ENCODE results near the gene RRM2. TPM values are rescaled to one million over a fixed set of nuclear protein-coding genes. Genes with fewer than 3 reads are reported as not detected.

RRM2 gene
- total RNA-seq, 1 experiment from 2014 or later = 129 TPM

DNA sequence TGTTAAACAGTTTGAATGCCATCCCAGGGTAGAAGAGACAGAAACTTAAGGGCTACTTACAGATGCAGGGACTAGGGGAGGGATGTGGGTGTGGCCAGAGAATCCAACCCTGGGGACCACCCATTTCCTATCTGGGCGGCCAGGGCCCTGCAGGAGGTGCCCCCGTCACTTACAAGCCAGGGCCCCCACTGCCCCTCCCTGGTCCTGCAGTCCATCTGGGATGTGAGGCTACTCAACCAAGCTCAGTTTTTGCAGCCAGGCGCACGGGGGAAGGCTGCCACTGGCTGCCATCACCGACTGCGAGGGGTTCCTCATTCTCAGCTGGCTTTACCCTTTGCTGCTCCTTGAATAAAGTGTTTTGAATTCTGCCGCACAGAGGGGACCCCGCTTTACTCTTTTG lies 42.1 kb downstream of the RRM2 start:
- CTCF ChIA-PET = interaction anchor here (0.7 to 2.6 kb wide), 3 partner anchors 67 to 270 kb away, joined by 3 to 10 read pairs (median 3); no protein-coding TSS in a partner anchor
- Mint-ChIP-seq H3K27me3 (ENCODE audit: low read depth) (no peaks in the 10 kb centered on the region), H3K4me1 (0 out of 2 replicates have a peak, but pooled peaks cover 3% of the 10 kb centered on the region), H3K27ac (no peak overlapping the region), H3K36me3 (no peaks in the 10 kb centered on the region), H3K4me3 (no peak overlapping the region), H3K9me3 (no peaks in the 10 kb centered on the region)
- POLR2A ChIA-PET = no interaction called here
- DNase-seq (ENCODE audit: low spot score) = no peak
- TF ChIP-seq ZNF281 (CRISPR knock-in tag; IDR thresholded peaks at IDR 0.05) = no peak
- TF ChIP-seq HMGXB4 (CRISPR knock-in tag; IDR thresholded peaks at IDR 0.05) = no peak
- no peak for ATAC-seq

DNA sequence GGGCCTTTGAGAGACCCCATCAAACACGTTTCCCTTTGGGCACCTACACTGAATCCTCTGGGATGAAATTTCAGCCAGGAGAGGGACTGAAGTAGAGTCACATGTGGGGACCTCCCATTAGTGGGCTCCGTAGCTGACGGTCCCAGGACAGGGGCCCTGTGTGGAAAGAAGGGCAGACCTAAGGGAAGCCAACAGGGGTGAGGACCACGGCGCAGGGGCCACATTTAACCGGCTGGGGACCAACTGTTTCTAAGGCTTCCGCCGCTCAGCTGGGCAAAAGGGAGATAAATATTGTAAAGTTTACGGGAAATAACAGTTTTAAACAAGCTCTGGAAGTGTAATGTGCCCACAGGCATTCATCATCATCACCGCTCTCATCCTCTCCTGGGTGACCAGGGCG lies 42.7 kb downstream of the RRM2 start:
- H3K27me3 Mint-ChIP-seq (ENCODE audit: low read depth) = no peaks in the 10 kb centered on the region; the same call in 1 of the 2 replicates
- no peaks in the 10 kb centered on the region for H3K36me3 Mint-ChIP-seq
- ChIA-PET POLR2A (no interaction called here), CTCF (interaction anchor here (1.1 to 2.6 kb wide), 2 partner anchors 10 to 270 kb away, joined by 4 to 10 read pairs; no protein-coding TSS in a partner anchor)
- no peak overlapping the region for H3K27ac Mint-ChIP-seq
- no peaks in the 10 kb centered on the region for H3K9me3 Mint-ChIP-seq
- no peak for DNase-seq (ENCODE audit: low spot score)
- no peak overlapping the region for H3K4me3 Mint-ChIP-seq
- TF ChIP-seq CREB1 (CRISPR knock-in tag; IDR thresholded peaks at IDR 0.05) = no peak
- TF ChIP-seq, protein P1, sequence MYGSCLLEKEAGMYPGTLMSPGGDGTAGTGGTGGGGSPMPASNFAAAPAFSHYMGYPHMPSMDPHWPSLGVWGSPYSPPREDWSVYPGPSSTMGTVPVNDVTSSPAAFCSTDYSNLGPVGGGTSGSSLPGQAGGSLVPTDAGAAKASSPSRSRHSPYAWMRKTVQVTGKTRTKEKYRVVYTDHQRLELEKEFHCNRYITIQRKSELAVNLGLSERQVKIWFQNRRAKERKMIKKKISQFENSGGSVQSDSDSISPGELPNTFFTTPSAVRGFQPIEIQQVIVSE (CRISPR knock-in tag; IDR thresholded peaks at IDR 0.05; ENCODE audit: borderline replicate concordance) = no peak
- no peak for TF ChIP-seq ZNF121 (CRISPR knock-in tag; IDR thresholded peaks at IDR 0.05)
- no peak for TF ChIP-seq RORB (CRISPR knock-in tag; IDR thresholded peaks at IDR 0.05)
- 0 out of 2 replicates have a peak, but pooled peaks cover 3% of the 10 kb centered on the region for H3K4me1 Mint-ChIP-seq
- ATAC-seq = no peak

- no peak overlapping the region for H3K27ac Mint-ChIP-seq
- POLR2A ChIA-PET = no interaction called here
- CTCF ChIA-PET = interaction anchor here (1.1 to 2.6 kb wide), 2 partner anchors 11 to 269 kb away, joined by 4 to 10 read pairs; no protein-coding TSS in a partner anchor
- H3K27me3 Mint-ChIP-seq (ENCODE audit: low read depth) = no peaks in the 10 kb centered on the region; the same call in 1 of the 2 replicates
- no peaks in the 10 kb centered on the region for H3K9me3 Mint-ChIP-seq
- 0 out of 2 replicates have a peak, but pooled peaks cover 3% of the 10 kb centered on the region for H3K4me1 Mint-ChIP-seq
- no peak overlapping the region for H3K4me3 Mint-ChIP-seq
- DNase-seq (ENCODE audit: low spot score) (no peak), ATAC-seq (no peak)
- H3K36me3 Mint-ChIP-seq = no peaks in the 10 kb centered on the region
- TF ChIP-seq ATF1 (CRISPR knock-in tag; IDR thresholded peaks at IDR 0.05) = no peak
- TF ChIP-seq SMAD4 (CRISPR knock-in tag; IDR thresholded peaks at IDR 0.05) = no peak
- TF ChIP-seq TEAD1 (CRISPR knock-in tag; IDR thresholded peaks at IDR 0.05) = no peak
- TF ChIP-seq CREM (CRISPR knock-in tag; IDR thresholded peaks at IDR 0.05) = no peak
- TF ChIP-seq, protein P2, sequence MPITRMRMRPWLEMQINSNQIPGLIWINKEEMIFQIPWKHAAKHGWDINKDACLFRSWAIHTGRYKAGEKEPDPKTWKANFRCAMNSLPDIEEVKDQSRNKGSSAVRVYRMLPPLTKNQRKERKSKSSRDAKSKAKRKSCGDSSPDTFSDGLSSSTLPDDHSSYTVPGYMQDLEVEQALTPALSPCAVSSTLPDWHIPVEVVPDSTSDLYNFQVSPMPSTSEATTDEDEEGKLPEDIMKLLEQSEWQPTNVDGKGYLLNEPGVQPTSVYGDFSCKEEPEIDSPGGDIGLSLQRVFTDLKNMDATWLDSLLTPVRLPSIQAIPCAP (CRISPR knock-in tag; IDR thresholded peaks at IDR 0.05) = no peak
- TF ChIP-seq PRRX2 (CRISPR knock-in tag; IDR thresholded peaks at IDR 0.05) = no peak
Observed at GRCh38 chr2:10165861-10166675, 43.5 kb downstream of the RRM2 start.

All from WTC11 (cell line).